ENCODE data around the gene COASY.

Gene COASY

GRCh38 chr17:42609814-42610801 lies 48.2 kb downstream of the COASY start:
- peak in 2 of 4 experiments; percentile 8 to 10 for DNase-seq (ENCODE audit: low read depth in 4 of 4, low spot score in 1 of 4)

GRCh38 chr17:42612013-42612412 lies 50.1 kb downstream of the COASY start:
- no peak for DNase-seq (ENCODE audit: low read depth in 4 of 4, low spot score in 1 of 4)

GRCh38 chr17:42613699-42614295 lies 51.8 kb downstream of the COASY start:
- DNase-seq (ENCODE audit: low read depth in 4 of 4, low spot score in 1 of 4), result no peak
